Measurements from ENCODE around the gene OSGEP.
"Not testable (repeated sequence)": the region's sequence is repeated elsewhere in the genome, so short reads cannot be mapped to it uniquely, and the experiment has no call there.

OSGEP gene

DNA sequence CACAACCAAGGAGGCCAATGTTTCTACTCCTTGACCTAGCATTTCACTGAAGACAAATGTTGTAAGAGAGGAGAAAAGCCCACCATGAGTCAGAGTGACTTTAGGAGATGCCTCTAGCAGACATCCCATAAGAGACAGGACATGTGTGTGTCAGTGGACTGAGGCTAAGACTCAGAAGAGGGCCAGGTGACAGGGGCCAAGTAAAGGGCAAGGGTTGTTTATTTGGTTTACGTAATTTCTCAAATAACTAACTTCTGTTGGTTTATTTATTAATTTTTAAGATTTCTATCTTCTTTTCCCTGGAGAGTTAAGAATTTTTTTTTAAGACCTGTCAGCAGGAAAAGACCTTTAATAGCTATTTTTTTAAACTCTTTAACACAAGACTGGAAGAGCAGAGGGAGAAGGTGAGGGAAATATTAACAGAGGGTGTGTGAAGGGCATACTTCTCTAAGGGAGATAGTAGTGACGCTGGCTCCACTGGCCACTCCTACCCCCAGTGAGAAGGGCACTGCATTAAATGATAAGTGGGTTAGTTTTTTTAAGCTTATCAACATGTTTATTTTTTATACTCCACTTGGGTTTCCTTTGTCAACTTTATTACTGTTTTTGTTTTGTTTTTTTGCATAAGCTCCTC is 18.0 kb upstream of the OSGEP start:
- FAIRE-seq (no peak), DNase-seq (ENCODE audit: extremely low spot score, insufficient read length, low read depth) (no peak)

GRCh38 chr14:20470603-20470901 is 15.9 kb upstream of the OSGEP start:
- FAIRE-seq (no peak), DNase-seq (ENCODE audit: extremely low spot score, insufficient read length, low read depth) (no peak)

DNA sequence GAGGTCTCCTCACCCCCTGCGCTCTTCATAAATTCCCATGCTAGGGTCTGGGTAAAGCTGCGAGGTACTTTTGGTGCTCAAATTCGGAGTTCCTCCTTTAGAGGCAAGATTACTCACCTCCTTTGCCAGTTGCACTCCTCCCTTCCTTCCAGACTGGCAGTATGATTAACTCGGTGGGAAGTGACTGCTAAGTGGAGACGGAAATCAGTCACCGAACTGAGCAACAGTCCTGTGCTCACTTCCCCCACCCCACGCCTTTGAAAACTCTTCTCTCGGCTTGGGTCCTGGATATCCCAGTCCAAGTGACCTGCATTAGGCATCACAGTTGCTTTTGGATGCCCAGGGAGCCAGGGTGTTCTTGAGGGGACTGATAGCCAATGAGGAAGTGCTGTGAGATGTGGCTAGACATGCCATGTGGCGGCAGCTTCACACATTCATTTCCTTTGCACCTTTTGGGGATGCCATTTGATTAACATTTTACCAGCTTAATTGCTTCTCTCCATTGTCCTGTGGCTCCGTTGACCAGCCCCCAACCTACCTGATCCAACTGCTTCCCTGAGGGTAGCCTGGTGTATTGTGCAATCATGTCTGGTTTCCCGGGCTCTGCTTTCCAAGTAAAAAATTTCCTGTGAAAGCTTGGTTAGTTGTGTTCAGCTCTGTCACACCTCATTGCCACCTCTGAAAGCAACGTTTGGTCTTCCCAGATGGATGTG is 15.4 kb upstream of the OSGEP start:
- FAIRE-seq (peak; percentile 49), DNase-seq (ENCODE audit: extremely low spot score, insufficient read length, low read depth) (peak; percentile 35)

DNA sequence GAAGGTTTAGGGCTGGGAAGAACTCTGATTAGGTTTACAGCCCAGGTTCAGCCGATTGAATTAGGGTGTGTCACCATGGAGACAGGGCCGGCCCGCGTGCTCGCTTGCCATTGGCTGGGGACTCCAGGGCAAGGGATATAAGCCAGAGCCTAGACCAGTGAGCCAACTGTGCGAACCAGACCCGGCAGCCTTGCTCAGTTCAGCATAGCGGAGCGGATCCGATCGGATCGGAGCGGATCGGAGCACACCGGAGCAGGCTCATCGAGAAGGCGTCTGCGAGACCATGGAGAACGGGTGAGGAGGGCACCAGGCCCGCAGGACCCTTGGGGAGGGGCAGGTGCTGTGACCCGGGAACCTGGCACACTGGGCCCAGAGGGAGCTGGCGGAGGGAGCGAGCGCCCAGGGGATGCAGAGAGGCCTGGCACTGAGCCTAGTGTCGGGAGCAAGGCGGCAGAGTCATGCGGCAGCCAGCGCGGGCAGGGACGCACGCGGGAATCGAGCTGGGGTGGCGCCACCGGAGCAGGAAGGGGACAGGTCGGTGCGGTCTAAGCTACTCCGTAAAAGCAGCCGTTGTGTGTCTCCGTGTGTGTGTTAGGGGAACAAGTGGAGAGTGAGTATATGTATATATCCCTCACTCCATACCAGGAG is 14.8 kb upstream of the OSGEP start, which contains the start of gene PNP:
Gene PNP, plus strand, starts transcription at position 165 of the 648 bp plus-strand sequence. Its CDS starts 119 bp downstream, at position 284.
- FAIRE-seq (peak; percentile 91), DNase-seq (ENCODE audit: extremely low spot score, insufficient read length, low read depth) (peak; percentile 92)

GRCh38 chr14:20468764-20469241 is 14.2 kb upstream of the OSGEP start:
- no peak for DNase-seq (ENCODE audit: extremely low spot score, insufficient read length, low read depth)
- FAIRE-seq, result no peak

GRCh38 chr14:20461225-20462141 is 6.9 kb upstream of the OSGEP start, which contains the start of gene PIP4P1:
PIP4P1 (minus strand) TSS chr14:20461434; CDS start chr14:20461325, 109 bp downstream.
- DNase-seq (ENCODE audit: extremely low spot score, insufficient read length, low read depth) (peak; percentile 77), FAIRE-seq (peak; percentile 100)

GRCh38 chr14:20460458-20461224 is 6.0 kb upstream of the OSGEP start:
- peak; percentile 54 for FAIRE-seq

DNA sequence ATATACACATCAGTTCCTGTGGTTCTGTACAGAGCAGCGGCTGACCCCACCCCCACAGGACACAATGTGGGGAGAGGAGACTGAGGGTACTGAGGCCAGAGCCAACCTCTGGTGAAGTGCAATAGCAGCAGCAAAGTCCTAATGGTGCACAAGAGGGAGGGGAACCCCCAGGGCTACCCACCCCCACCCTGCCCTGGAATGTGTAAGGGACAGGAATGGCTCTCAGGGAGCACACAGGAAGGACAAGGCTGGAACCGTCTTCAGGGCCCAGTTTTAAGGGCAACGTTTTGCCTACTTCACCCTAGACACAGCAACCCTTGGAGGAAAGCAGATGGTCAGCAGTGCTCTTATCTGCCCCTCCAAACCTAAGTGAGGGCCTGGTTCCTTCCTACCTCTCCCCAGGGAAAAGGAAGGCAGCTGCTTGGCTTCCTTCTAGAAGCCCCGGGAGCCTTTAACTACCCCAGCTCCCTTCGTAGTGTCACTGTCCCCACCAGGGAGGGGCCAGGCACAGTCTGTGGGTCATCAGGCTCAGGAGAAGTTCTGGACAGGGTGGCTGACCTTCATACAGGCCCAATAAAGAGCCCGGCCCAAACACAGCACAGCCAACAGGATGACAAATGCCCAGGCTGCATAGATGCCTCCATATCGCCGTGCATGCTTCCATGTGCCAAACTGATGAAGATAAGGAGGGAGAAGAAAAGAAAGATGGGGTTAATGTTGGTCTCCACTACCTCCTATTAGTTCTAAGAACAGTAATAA is 3.6 kb upstream of the OSGEP start:
- no peak for FAIRE-seq

More at GRCh38 chr14:20460458-20461224, 6.0 kb upstream of the OSGEP start:
- no peak for DNase-seq (ENCODE audit: extremely low spot score, insufficient read length, low read depth)

GRCh38 chr14:20456971-20457370 is 2.4 kb upstream of the OSGEP start:
- DNase-seq (ENCODE audit: extremely low spot score, insufficient read length, low read depth), result no peak
- FAIRE-seq, result no peak

More for the DNA sequence above, 3.6 kb upstream of the OSGEP start:
- DNase-seq (ENCODE audit: extremely low spot score, insufficient read length, low read depth), result no peak

DNA sequence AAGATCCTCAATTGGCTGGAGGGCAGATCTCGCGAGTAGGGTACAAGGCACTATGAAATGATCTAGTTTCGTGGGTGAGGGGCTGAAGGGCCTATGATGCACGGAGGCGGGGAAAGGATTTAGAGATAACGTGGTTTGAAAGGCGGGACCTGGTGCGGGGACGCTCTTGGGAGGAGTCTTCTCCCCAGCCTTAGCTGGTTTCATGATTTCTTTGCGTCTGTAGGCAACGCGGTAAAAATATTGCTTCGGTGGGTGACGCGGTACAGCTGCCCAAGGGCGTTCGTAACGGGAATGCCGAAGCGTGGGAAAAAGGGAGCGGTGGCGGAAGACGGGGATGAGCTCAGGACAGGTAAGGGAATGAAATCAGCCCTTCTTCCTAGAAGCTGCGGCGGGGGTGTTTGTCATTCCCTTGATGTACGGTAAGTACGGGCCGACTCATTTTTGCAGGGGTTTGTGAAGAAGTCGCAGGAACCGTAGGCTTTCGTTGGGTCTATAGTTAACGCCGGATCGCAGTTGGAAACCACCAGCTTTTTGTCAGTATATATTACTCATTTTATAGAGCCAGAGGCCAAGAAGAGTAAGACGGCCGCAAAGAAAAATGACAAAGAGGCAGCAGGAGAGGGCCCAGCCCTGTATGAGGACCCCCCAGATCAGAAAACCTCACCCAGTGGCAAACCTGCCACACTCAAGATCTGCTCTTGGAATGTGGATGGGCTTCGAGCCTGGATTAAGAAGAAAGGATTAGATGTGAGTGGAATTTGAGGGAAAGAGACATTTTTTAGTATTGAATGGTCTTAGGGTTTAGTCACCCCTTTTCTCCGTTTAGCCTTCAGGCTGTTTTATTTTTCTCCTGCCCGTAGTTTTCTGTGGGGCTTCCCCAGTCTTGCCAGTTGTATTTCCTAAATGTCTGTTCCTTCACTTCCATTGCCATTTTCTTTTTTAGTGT is 1.0 kb upstream of the OSGEP start:
- DNase-seq (ENCODE audit: extremely low spot score, insufficient read length, low read depth) (no peak), FAIRE-seq (no peak)

GRCh38 chr14:20452831-20453230 is 1.8 kb downstream of the OSGEP start:
- not testable (repeated sequence) for FAIRE-seq; DNase-seq (ENCODE audit: extremely low spot score, insufficient read length, low read depth)

DNA sequence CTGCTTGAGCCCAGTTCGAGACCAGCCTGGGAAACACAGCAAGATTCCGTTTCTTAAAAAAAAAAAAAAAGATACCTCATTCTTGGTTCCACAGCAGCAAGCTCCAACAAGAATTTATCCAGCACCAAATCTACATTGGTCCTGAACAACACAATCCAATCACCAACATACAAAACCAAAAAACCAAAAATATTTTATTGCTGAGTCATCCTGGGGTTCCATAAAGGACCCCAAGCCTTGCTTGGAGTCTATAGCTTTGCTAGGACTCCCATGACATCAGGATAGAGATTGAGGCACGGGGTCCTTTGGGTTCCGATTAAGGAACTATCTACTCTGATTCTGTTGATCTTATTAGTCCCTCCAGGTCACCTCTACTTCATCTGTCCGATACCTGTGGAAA is 7.7 kb downstream of the OSGEP start:
- DNase-seq (ENCODE audit: extremely low spot score, insufficient read length, low read depth) (no peak), FAIRE-seq (no peak)

DNA sequence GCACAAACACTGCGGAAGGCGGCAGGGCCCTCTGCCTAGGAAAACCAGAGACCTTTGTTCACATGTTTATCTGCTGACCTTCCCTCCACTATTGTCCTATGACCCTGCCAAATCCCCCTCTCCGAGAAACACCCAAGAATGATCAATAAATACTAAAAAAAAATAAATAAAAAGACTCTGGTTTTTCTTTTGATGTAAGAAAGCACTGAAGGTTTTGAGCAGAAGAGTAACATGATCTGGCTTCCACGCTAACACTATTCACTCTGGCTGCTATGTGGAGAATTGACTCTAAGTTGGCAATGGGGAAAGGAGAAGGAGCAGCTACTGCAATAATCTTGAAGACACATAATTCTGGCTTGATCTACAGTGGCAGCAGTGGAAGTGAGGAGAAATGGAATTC is 11.0 kb downstream of the OSGEP start:
- DNase-seq (ENCODE audit: extremely low spot score, insufficient read length, low read depth); FAIRE-seq: not testable (repeated sequence)

DNA sequence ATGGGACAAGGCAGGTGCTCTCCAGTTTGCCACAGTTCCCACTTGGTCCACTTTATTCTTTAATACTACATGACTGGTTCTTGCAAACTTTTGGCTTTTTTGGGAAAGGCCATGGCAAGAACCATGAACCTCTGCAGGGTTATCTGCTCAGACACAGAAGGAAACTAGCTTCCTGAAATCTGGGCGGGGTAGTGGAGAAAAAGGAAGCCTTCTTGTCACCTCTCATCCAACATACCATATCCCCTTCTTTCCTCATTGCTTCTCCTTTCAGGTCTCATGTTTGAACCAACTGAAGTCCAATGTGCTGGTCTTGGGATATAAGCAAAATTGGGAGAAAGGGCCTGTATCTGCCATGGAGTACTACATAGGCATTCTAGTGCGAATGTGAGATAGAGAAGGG is 13.2 kb downstream of the OSGEP start:
- no peak for FAIRE-seq
- DNase-seq (ENCODE audit: extremely low spot score, insufficient read length, low read depth), result no peak

- DNase-seq (ENCODE audit: extremely low spot score, insufficient read length, low read depth) (no peak), FAIRE-seq (peak; percentile 5)
These were observed 13.7 kb downstream of the OSGEP start for GRCh38 chr14:20440882-20441281.

DNA sequence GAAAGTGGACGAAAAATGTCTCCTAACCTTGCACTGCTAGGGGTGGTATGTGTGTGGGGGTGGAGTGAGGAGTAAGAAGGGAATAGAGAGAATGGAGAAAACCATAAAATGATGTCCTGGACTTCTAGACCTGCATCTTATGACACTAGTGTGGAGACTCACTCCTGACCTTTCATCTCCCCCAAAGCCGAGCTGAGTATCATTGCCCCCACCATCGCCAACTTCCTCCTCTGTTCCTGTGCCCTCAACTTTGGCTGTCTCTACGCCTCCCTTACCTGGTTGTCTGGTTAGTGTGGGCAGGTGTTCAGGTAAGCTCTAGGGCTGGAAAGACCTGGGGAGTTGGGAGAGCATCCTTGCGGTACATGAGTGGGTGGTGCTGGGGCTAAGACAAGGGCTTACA is 14.1 kb downstream of the OSGEP start:
- no peak for FAIRE-seq
- no peak for DNase-seq (ENCODE audit: extremely low spot score, insufficient read length, low read depth)

DNA sequence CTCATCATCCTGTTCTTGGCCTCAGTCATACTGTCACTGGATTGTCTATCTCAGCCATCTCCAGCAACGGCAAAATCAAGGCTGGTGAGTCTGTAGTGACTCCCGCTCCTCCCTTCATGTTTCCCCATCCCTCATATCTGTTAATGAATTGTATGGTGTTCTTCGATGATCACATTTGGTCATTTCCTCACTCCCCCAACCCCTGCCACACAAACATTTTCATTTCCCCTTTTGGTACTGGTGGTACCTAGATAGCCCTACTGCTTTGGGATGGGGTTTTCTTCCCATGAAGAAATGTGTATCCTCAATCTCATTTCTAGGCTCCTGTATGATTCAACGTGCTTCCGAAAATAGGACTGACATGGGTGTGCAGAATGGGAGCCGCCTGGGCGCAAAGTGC is 15.9 kb downstream of the OSGEP start:
- DNase-seq (ENCODE audit: extremely low spot score, insufficient read length, low read depth), result no peak
- FAIRE-seq, result peak; percentile 53

Data from GM18507 (cell line).